ENCODE measurements around the gene GRID2.

The GRID2 gene

DNA sequence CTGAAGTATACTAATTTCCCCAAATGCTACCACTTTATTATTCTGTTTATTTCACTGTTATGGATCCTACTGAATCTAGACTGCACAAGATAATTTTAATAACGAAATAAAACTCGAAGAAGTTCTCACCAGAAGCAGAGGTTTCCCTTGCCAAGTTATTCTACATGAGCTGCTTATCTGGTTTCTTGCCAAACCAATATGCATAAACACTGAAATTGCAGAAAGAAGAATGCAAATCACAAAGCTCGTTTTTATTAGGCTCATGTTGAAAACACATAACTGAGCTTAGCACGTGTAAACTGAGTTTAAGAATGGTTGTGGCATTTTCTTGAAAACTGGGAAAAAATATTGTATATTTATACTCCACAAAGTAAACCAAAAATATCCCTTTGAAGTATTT, 35.9 kb downstream of the GRID2 start:
- TF ChIP-seq SNAI2 (CRISPR knock-in tag; IDR thresholded peaks at IDR 0.05) = no peak
- no peak for TF ChIP-seq TOX (CRISPR knock-in tag; IDR thresholded peaks at IDR 0.05; ENCODE audit: borderline replicate concordance)
- ATAC-seq = no peak

DNA sequence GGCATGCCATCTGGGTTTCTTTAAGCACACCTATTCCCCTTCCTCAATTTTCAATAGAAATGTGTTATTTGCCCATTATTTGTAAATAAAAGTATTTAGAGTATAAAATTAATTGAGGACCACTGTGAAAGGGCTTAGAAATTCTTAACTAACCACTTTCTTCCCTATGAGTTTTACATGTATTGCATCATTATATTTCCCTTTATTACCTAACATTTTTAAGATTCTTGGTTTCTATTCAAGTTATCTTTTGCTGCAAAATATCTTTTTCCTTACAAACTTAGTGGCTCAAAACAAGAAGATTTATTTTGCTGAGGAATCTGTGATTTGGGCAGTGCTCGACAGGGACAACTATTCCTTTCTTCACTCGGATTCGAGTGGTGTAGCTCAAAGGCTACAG, 40.5 kb downstream of the GRID2 start:
- TF ChIP-seq ISL1 (CRISPR knock-in tag; IDR thresholded peaks at IDR 0.05) = no peak
- TF ChIP-seq ZC3H10 (CRISPR knock-in tag; IDR thresholded peaks at IDR 0.05) = no peak
- no peak for TF ChIP-seq ZNF70 (CRISPR knock-in tag; IDR thresholded peaks at IDR 0.05)
- TF ChIP-seq, protein P1, sequence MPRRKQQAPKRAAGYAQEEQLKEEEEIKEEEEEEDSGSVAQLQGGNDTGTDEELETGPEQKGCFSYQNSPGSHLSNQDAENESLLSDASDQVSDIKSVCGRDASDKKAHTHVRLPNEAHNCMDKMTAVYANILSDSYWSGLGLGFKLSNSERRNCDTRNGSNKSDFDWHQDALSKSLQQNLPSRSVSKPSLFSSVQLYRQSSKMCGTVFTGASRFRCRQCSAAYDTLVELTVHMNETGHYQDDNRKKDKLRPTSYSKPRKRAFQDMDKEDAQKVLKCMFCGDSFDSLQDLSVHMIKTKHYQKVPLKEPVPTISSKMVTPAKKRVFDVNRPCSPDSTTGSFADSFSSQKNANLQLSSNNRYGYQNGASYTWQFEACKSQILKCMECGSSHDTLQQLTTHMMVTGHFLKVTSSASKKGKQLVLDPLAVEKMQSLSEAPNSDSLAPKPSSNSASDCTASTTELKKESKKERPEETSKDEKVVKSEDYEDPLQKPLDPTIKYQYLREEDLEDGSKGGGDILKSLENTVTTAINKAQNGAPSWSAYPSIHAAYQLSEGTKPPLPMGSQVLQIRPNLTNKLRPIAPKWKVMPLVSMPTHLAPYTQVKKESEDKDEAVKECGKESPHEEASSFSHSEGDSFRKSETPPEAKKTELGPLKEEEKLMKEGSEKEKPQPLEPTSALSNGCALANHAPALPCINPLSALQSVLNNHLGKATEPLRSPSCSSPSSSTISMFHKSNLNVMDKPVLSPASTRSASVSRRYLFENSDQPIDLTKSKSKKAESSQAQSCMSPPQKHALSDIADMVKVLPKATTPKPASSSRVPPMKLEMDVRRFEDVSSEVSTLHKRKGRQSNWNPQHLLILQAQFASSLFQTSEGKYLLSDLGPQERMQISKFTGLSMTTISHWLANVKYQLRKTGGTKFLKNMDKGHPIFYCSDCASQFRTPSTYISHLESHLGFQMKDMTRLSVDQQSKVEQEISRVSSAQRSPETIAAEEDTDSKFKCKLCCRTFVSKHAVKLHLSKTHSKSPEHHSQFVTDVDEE (CRISPR knock-in tag; IDR thresholded peaks at IDR 0.05) = no peak
- no peak for TF ChIP-seq BACH2 (CRISPR knock-in tag; IDR thresholded peaks at IDR 0.05; ENCODE audit: borderline replicate concordance)
- TF ChIP-seq ZFP30 (CRISPR knock-in tag; IDR thresholded peaks at IDR 0.05) = no peak
- TF ChIP-seq ZFP3 (CRISPR knock-in tag; IDR thresholded peaks at IDR 0.05) = no peak
- no peak for TF ChIP-seq ZNF8 (CRISPR knock-in tag; IDR thresholded peaks at IDR 0.05)
- TF ChIP-seq CSDC2 (CRISPR knock-in tag; IDR thresholded peaks at IDR 0.05) = no peak
- ATAC-seq = no peak

DNA sequence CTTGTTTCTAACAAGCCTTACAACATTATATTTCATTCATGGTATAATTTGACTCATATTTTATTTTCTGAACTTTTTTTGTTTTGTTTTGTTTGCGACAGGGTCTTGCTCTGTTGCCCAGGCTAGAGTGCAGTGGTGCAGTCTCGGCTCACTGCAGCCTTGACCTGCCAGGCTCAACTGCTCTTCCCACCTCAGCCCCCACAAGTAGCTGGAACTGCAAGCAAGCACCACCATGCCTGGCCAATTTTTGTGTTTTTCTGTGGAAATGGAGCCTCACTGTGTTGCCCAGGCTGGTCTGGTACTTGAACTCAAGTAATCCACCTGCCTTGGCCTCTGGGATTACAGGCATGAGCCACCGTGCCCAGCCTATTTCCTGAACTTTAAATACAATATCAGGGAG, 42.5 kb downstream of the GRID2 start:
- no peak for TF ChIP-seq CSDC2 (CRISPR knock-in tag; IDR thresholded peaks at IDR 0.05)
- TF ChIP-seq, protein P2, sequence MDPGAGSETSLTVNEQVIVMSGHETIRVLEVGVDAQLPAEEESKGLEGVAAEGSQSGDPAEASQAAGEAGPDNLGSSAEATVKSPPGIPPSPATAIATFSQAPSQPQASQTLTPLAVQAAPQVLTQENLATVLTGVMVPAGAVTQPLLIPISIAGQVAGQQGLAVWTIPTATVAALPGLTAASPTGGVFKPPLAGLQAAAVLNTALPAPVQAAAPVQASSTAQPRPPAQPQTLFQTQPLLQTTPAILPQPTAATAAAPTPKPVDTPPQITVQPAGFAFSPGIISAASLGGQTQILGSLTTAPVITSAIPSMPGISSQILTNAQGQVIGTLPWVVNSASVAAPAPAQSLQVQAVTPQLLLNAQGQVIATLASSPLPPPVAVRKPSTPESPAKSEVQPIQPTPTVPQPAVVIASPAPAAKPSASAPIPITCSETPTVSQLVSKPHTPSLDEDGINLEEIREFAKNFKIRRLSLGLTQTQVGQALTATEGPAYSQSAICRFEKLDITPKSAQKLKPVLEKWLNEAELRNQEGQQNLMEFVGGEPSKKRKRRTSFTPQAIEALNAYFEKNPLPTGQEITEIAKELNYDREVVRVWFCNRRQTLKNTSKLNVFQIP (CRISPR knock-in tag; IDR thresholded peaks at IDR 0.05; ENCODE audit: borderline replicate concordance, low read depth) = no peak

DNA sequence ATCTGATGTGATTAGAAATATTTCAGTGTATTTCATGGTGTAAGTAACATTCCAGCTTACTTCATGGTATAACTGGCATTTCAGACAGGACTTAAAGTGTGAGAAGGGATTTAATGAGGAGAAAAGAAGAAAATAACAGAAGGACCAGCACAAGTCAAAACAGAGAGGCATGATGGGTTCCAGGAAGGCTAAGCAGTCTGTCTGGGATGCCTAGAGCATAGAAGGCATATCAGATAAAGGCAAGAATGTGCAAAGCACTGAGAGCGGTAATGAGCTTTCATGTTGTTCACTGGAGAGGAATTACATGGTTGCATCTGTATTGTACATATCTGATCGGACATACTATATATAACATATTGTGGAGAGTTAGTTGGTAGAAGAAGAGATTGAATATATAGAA, 54.2 kb downstream of the GRID2 start:
- TF ChIP-seq PPARA (CRISPR knock-in tag; IDR thresholded peaks at IDR 0.05; ENCODE audit: borderline replicate concordance) (no peak), TCF4 (CRISPR knock-in tag; IDR thresholded peaks at IDR 0.05; ENCODE audit: borderline replicate concordance) (no peak)
- no peak for ATAC-seq

More for the DNA sequence above, 42.5 kb downstream of the GRID2 start:
- no peak for ATAC-seq

DNA sequence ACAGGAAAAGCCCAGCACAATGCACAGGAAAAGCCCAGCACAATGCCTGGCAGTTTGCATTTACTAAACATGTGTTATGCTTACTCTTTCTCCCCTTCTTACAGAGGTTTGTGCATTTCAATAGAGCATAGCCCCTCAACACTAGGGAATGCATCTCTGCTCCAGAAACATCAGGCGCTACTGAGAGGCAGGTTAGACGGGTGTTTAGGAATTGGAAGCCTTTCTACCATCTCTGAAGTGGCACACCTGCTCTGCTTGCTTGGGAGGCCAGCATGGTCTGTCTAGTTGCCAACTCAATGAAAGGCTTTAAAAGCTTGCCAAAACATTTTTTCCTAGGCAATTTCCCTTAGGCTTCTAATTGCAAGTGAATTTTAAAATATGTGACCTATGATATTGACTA, 55.7 kb downstream of the GRID2 start:
- ATAC-seq = no peak
- TF ChIP-seq SNAI2 (CRISPR knock-in tag; IDR thresholded peaks at IDR 0.05) (no peak), GLIS3 (CRISPR knock-in tag; IDR thresholded peaks at IDR 0.05) (no peak), ZNF70 (CRISPR knock-in tag; IDR thresholded peaks at IDR 0.05) (no peak), ZNF8 (CRISPR knock-in tag; IDR thresholded peaks at IDR 0.05) (no peak), TOX (CRISPR knock-in tag; IDR thresholded peaks at IDR 0.05; ENCODE audit: borderline replicate concordance) (no peak), ZFP3 (CRISPR knock-in tag; IDR thresholded peaks at IDR 0.05) (no peak), OSR1 (CRISPR knock-in tag; IDR thresholded peaks at IDR 0.05) (no peak), PPARA (CRISPR knock-in tag; IDR thresholded peaks at IDR 0.05; ENCODE audit: borderline replicate concordance) (no peak), ARNTL (CRISPR knock-in tag; IDR thresholded peaks at IDR 0.05; ENCODE audit: borderline replicate concordance, low read depth) (no peak), TCF4 (CRISPR knock-in tag; IDR thresholded peaks at IDR 0.05; ENCODE audit: borderline replicate concordance) (no peak), ZNF565 (CRISPR knock-in tag; conservative IDR thresholded peaks at IDR 0.05; ENCODE audit: low read depth) (no peak)
- TF ChIP-seq, protein P1 (CRISPR knock-in tag; IDR thresholded peaks at IDR 0.05) = no peak
- TF ChIP-seq, protein P3, sequence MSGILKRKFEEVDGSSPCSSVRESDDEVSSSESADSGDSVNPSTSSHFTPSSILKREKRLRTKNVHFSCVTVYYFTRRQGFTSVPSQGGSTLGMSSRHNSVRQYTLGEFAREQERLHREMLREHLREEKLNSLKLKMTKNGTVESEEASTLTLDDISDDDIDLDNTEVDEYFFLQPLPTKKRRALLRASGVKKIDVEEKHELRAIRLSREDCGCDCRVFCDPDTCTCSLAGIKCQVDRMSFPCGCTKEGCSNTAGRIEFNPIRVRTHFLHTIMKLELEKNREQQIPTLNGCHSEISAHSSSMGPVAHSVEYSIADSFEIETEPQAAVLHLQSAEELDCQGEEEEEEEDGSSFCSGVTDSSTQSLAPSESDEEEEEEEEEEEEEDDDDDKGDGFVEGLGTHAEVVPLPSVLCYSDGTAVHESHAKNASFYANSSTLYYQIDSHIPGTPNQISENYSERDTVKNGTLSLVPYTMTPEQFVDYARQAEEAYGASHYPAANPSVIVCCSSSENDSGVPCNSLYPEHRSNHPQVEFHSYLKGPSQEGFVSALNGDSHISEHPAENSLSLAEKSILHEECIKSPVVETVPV (CRISPR knock-in tag; IDR thresholded peaks at IDR 0.05) = no peak
- TF ChIP-seq, protein P4, sequence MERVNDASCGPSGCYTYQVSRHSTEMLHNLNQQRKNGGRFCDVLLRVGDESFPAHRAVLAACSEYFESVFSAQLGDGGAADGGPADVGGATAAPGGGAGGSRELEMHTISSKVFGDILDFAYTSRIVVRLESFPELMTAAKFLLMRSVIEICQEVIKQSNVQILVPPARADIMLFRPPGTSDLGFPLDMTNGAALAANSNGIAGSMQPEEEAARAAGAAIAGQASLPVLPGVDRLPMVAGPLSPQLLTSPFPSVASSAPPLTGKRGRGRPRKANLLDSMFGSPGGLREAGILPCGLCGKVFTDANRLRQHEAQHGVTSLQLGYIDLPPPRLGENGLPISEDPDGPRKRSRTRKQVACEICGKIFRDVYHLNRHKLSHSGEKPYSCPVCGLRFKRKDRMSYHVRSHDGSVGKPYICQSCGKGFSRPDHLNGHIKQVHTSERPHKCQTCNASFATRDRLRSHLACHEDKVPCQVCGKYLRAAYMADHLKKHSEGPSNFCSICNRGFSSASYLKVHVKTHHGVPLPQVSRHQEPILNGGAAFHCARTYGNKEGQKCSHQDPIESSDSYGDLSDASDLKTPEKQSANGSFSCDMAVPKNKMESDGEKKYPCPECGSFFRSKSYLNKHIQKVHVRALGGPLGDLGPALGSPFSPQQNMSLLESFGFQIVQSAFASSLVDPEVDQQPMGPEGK (CRISPR knock-in tag; IDR thresholded peaks at IDR 0.05; ENCODE audit: borderline replicate concordance) = no peak
- TF ChIP-seq, protein P5, sequence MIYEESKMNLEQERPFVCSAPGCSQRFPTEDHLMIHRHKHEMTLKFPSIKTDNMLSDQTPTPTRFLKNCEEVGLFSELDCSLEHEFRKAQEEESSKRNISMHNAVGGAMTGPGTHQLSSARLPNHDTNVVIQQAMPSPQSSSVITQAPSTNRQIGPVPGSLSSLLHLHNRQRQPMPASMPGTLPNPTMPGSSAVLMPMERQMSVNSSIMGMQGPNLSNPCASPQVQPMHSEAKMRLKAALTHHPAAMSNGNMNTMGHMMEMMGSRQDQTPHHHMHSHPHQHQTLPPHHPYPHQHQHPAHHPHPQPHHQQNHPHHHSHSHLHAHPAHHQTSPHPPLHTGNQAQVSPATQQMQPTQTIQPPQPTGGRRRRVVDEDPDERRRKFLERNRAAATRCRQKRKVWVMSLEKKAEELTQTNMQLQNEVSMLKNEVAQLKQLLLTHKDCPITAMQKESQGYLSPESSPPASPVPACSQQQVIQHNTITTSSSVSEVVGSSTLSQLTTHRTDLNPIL (CRISPR knock-in tag; IDR thresholded peaks at IDR 0.05; ENCODE audit: low read depth) = no peak

Measured in SK-N-SH treated with all-trans-retinoic acid at 6 μM for 48 hours (cell line).